ENCODE data around the gene MTIF2. TPM values are rescaled to one million over a fixed set of nuclear protein-coding genes. Genes with fewer than 3 reads are reported as not detected.
"Not testable (repeated sequence)": the region's sequence is repeated elsewhere in the genome, so short reads cannot be mapped to it uniquely, and the experiment has no call there.

The MTIF2 gene
- total and polyA plus RNA-seq, 7 donors, result 15.0 to 37.5 (median 27.1) TPM

DNA sequence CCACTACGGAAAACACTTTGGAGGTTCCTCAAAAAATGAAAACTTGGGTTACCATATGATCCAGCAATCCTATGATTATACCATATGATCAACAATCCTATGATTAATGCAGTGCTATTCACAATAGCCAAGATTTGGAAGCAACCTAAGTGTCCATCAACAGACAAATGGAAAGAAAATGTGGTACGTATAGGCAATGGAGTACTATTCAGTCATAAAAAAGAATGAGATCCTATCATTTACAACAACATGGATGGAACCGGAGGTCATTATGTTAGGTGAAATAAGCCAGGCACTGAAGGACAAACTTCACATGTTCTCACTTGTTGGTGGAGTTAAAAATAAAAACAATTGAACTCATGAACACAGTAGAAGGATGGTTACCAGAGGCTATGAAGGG lies 64.5 kb downstream of the MTIF2 start:
- TF ChIP-seq, protein P1, sequence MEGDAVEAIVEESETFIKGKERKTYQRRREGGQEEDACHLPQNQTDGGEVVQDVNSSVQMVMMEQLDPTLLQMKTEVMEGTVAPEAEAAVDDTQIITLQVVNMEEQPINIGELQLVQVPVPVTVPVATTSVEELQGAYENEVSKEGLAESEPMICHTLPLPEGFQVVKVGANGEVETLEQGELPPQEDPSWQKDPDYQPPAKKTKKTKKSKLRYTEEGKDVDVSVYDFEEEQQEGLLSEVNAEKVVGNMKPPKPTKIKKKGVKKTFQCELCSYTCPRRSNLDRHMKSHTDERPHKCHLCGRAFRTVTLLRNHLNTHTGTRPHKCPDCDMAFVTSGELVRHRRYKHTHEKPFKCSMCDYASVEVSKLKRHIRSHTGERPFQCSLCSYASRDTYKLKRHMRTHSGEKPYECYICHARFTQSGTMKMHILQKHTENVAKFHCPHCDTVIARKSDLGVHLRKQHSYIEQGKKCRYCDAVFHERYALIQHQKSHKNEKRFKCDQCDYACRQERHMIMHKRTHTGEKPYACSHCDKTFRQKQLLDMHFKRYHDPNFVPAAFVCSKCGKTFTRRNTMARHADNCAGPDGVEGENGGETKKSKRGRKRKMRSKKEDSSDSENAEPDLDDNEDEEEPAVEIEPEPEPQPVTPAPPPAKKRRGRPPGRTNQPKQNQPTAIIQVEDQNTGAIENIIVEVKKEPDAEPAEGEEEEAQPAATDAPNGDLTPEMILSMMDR (IDR thresholded peaks at IDR 0.05), result no peak
- TF ChIP-seq EP300 (IDR thresholded peaks at IDR 0.05) (no peak), POLR2AphosphoS5 (IDR thresholded peaks at IDR 0.05) (no peak), POLR2A (IDR thresholded peaks at IDR 0.05) (no peak)
- Histone ChIP-seq H3K4me1 (no peaks in the 10 kb centered on the region), H3K36me3 (peaks cover 0 to 7% (median 0%) of the 10 kb centered on the region in 4 donors), H3K27me3 (no peaks in the 10 kb centered on the region), H3K27ac (no peak overlapping the region), H3K9me3 (peaks cover 0 to 6% (median 3%) of the 10 kb centered on the region in 4 donors), H3K4me3 (no peak overlapping the region)
- intact Hi-C loops (cut with DNase I), result no loop called here
- DNase-seq, result no peak
- WGBS, 2 donors, result 98 to 99% methylated on average over 3 of the region's 3 CpGs

DNA sequence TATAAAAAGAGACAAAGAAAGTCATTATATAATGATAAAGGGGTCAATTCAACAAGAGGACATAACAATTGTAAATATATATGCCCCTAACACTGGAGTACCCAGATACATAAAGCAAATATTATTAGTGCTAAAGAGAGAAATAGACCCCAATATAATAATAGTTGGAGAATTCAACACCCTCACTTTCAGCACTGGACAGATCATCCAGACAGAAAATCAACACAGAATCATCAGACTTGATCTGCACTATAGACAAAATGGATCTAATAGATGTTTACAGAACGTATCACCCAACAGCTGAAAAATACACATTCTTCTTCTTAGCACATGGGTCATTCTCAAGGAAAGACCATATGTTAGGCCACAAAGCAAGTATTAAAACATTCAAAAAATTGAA lies 68.6 kb downstream of the MTIF2 start:
- peaks cover 0 to 6% (median 3%) of the 10 kb centered on the region in 4 donors for H3K9me3 ChIP-seq
- intact Hi-C loops (cut with DNase I), result no loop called here
- WGBS, 2 donors, result 94 to 98% methylated on average over 1 of the region's 1 CpG
- no peak for TF ChIP-seq EP300 (IDR thresholded peaks at IDR 0.05)
- no peak for TF ChIP-seq POLR2AphosphoS5 (IDR thresholded peaks at IDR 0.05)
- TF ChIP-seq, protein P1 (IDR thresholded peaks at IDR 0.05), result no peak
- no peak for TF ChIP-seq POLR2A (IDR thresholded peaks at IDR 0.05)
- H3K4me1 ChIP-seq, result no peaks in the 10 kb centered on the region
- H3K27me3 ChIP-seq, result no peaks in the 10 kb centered on the region
- DNase-seq, result no peak
- H3K4me3 ChIP-seq, result no peak overlapping the region
- peaks cover 0 to 12% (median 2%) of the 10 kb centered on the region in 4 donors for H3K36me3 ChIP-seq
- no peak overlapping the region for H3K27ac ChIP-seq

DNA sequence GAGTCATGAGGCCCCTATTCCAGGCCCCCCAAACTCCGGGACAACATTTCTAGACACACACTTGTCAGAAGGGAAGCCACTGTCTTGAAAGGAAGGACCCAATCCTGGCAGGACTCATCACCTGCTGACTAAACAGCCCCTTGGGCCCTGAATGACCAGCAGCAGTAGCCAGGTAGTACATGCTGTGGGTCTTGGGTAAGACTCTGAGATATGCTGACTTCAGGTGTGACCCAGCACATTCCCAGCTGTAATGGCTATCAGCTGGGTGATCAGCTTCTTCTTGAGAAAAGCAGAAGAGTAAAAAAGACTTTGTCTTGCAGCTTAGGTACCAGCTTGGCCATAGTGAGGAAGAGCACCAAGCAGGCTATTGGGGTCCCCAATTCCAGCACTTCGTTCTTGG lies 72.5 kb downstream of the MTIF2 start:
- Histone ChIP-seq H3K4me1 (no peaks in the 10 kb centered on the region), H3K27ac (no peak overlapping the region), H3K36me3 (peaks cover 0 to 5% (median 2%) of the 10 kb centered on the region in 4 donors), H3K27me3 (no peaks in the 10 kb centered on the region), H3K9me3 (peaks cover 0 to 6% (median 3%) of the 10 kb centered on the region in 4 donors), H3K4me3 (no peak overlapping the region)
- no peak for DNase-seq
- TF ChIP-seq, protein P1 (IDR thresholded peaks at IDR 0.05), result no peak
- TF ChIP-seq EP300 (IDR thresholded peaks at IDR 0.05) (no peak), POLR2A (IDR thresholded peaks at IDR 0.05) (no peak), POLR2AphosphoS5 (IDR thresholded peaks at IDR 0.05) (no peak)
- intact Hi-C loops (cut with DNase I), result no loop called here
- 97 to 98% methylated on average over 2 of the region's 2 CpGs for WGBS, 2 donors

DNA sequence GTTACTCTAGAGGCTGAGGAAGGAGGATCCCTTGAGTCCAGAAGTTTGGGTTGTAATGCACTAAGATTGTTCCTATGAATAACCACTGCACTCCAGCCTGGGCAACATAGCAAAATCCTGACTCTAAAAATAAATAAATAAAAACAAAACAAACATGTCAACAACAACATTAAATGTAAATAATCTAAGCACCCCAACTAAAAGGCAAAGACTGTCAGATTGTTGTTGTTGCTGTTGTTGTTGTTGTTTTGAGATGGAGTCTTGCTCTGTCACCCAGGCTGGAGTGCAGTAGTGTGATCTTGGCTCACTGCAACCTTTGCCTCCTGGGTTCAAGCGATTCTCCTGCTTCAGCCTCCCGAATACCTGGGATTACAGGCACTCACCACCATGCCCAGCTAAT lies 77.1 kb downstream of the MTIF2 start:
- WGBS, 2 donors, result 98 to 99% methylated on average over 2 of the region's 2 CpGs
- H3K4me3 ChIP-seq; H3K27ac ChIP-seq; H3K9me3 ChIP-seq; H3K4me1 ChIP-seq; intact Hi-C loops (cut with DNase I); DNase-seq; H3K27me3 ChIP-seq: not testable (repeated sequence)
- peaks cover 0 to 16% (median 2%) of the 10 kb centered on the region in 4 donors for H3K36me3 ChIP-seq

DNA sequence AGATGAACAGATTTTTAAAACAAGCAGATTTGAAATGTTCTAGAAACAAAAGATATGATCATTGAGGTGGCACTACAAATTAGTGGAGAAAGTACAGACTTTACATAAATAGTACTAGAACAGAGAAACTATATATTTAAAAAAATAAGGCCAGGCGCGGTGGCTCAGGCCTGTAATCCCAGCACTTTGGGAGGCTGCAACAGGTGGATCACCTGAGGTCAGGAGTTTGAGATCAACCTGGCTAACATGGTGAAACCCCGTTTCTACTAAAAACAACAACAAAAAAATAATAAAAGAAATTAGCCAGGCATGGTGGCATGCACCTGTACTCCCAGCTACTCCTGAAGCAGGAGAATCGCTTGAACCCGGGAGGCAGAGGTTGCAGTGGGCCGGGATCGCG lies 82.2 kb downstream of the MTIF2 start:
- intact Hi-C loops (cut with DNase I); H3K27ac ChIP-seq; H3K27me3 ChIP-seq; H3K4me3 ChIP-seq; H3K4me1 ChIP-seq; DNase-seq; H3K9me3 ChIP-seq: not testable (repeated sequence)
- H3K36me3 ChIP-seq, result peaks cover 0 to 11% (median 0%) of the 10 kb centered on the region in 4 donors
- 83 to 98% methylated on average over 8 of the region's 8 CpGs for WGBS, 2 donors

Small RNA genes within 50 kb of the gene (small RNA-seq; reads per million reads assigned to genes)
- 0 reads per million in 3 donors for gene RF00019

Other genes starting within 250 kb of the MTIF2 start
- 100 to 1,000 TPM; 152 to 264 (median 199) TPM for gene RTN4, start 218.8 kb downstream of the MTIF2 start, total RNA-seq
- 100 to 1,000 TPM in 1 of 3 donors, 10 to 100 TPM in 2; 54.1 to 153 (median 62.0) TPM for gene RTN4, start 218.8 kb downstream of the MTIF2 start, polyA plus RNA-seq
- gene CLHC1, start 36.9 kb downstream of the MTIF2 start, total RNA-seq, result 10 to 100 TPM in 2 of 4 donors, 1 to 10 TPM in 2; 4.9 to 22.4 (median 11.4) TPM
- 1 to 10 TPM; 4.4 to 6.6 (median 5.3) TPM for gene CLHC1, start 36.9 kb downstream of the MTIF2 start, polyA plus RNA-seq
- gene RPS27A, start 36.5 kb downstream of the MTIF2 start, total RNA-seq, result 1,000 to 10,000 TPM; 1,474 to 3,968 (median 2,475) TPM
- 1,000 to 10,000 TPM; 2,206 to 3,781 (median 2,433) TPM for gene RPS27A, start 36.5 kb downstream of the MTIF2 start, polyA plus RNA-seq
- gene CCDC88A, start 150.6 kb upstream of the MTIF2 start, total RNA-seq, result 10 to 100 TPM; 33.8 to 72.8 (median 44.8) TPM
- gene CCDC88A, start 150.6 kb upstream of the MTIF2 start, polyA plus RNA-seq, result 1 to 10 TPM; 5.4 to 6.4 (median 5.5) TPM

Measured in sigmoid colon (tissue), 7 donors.